Measurements from ENCODE around the gene DPP9. TPM values are rescaled to one million over a fixed set of nuclear protein-coding genes. Genes with fewer than 3 reads are reported as not detected.
A peak's percentile ranks its signal among the peaks of the same experiment; 100 is the strongest.

Gene DPP9
- total and polyA plus RNA-seq, 2 of the 13 experiments (the other 11 are each of a cell fraction or from before 2014, with no cell fraction given): 8.4 to 25.8 TPM

- peak; percentile 47; the same call in 1 of the 2 replicates for TF ChIP-seq RBFOX2 (IDR thresholded peaks at IDR 0.05; ENCODE audit: low read depth, low read length)
- peak; percentile 31 for TF ChIP-seq ZNF687 (CRISPR knock-in tag; IDR thresholded peaks at IDR 0.05)
- TF ChIP-seq PHF8 (CRISPR knock-in tag; IDR thresholded peaks at IDR 0.05): peak; percentile 27; the same call in 1 of the 2 replicates
- TF ChIP-seq LCORL (IDR thresholded peaks at IDR 0.05): no peak
- no peak for TF ChIP-seq LCORL (CRISPR knock-in tag; IDR thresholded peaks at IDR 0.05)
These were observed 63.4 kb downstream of the DPP9 start (continued) for GRCh38 chr19:4660181-4660791.

- no TSS peak for BruUV-seq (replicated peaks)
- no peak for ATAC-seq
- intact Hi-C loops (cut with micrococcal nuclease; ENCODE audit: unreplicated experiment): no loop called here
These were observed 65.8 kb downstream of the DPP9 start for GRCh38 chr19:4657835-4658234.

More at GRCh38 chr19:4657835-4658234, 65.8 kb downstream of the DPP9 start:
- Histone ChIP-seq H3K4me2 (ENCODE audit: low read depth, low read length) (no peak overlapping the region), H3K36me3 (replicated peaks in 1 of 2; ENCODE audit: control insufficient read depth in 1 of 2, insufficient read depth in 2 of 2, low read length in 2 of 2) (peaks cover 25 to 57% of the 10 kb centered on the region in 2 experiments), H2AFZ (ENCODE audit: low read length) (no peak overlapping the region), H3K4me3 (replicated peaks in 1 of 3; ENCODE audit: insufficient read depth in 1 of 3, low read depth in 2 of 3, low read length in 3 of 3) (no peak overlapping the region), H3K9ac (ENCODE audit: insufficient read depth, low read depth, low read length) (no peak overlapping the region), H3K9me3 (ENCODE audit: low read length) (no peaks in the 10 kb centered on the region), H3K79me2 (ENCODE audit: insufficient read depth, low read length) (no peaks in the 10 kb centered on the region), H4K20me1 (ENCODE audit: insufficient read depth, low read length) (peaks cover 9% of the 10 kb centered on the region; the same call in 1 of the 2 replicates), H3K27me3 (ENCODE audit: control insufficient read depth in 1 of 2, insufficient read depth in 2 of 2, low read length in 2 of 2) (no peaks in the 10 kb centered on the region), H3K4me1 (ENCODE audit: insufficient read depth, low read length) (peaks cover 17% of the 10 kb centered on the region), H3K27ac (ENCODE audit: extremely low read length, insufficient read depth, low read length) (no peak overlapping the region)
- POLR2A ChIA-PET: interaction anchor here (1.0 kb wide), 1 partner anchor 9 kb away, joined by 3 read pairs; no protein-coding TSS in a partner anchor
- CTCF ChIA-PET (ENCODE audit: low intra/inter-chr PET ratio, low total read pairs): no interaction called here
- TF ChIP-seq ZKSCAN8 (CRISPR knock-in tag; IDR thresholded peaks at IDR 0.05; ENCODE audit: borderline replicate concordance) (no peak), ZBTB33 (CRISPR knock-in tag; IDR thresholded peaks at IDR 0.05) (peak; percentile 48; the same call in 1 of the 2 replicates), NRL (CRISPR knock-in tag; IDR thresholded peaks at IDR 0.05; ENCODE audit: borderline replicate concordance) (no peak), ZMAT5 (CRISPR knock-in tag; IDR thresholded peaks at IDR 0.05; ENCODE audit: borderline replicate concordance, low read depth) (no peak)
- in situ Hi-C loops (cut with HindIII; ENCODE audit: extremely low pct_ligation_motif_present, low pct_unique_long_range_greater_than_20kb): no loop called here
- DNase-seq (ENCODE audit: low spot score): no peak
- 89% methylated on average over 4 of the region's 8 CpGs for WGBS (ENCODE audit: low lambda C conversion rate)
- no peak for FAIRE-seq
